Iris pigment epithelial cell (primary cell): Measurements from ENCODE around the gene ARHGAP42.

Experiments
- DNase-seq: peaks from one replicate; pipeline ENCODE4 v3.0.0-alpha.2; 2011; ENCODE audit warnings: low read depth

Gene ARHGAP42

GRCh38 chr11:100922121-100922520 is 235.0 kb downstream of the ARHGAP42 start:
- no peak for DNase-seq

- peak; percentile 34 for DNase-seq
Observed at GRCh38 chr11:100923555-100923954, 236.5 kb downstream of the ARHGAP42 start.

DNA sequence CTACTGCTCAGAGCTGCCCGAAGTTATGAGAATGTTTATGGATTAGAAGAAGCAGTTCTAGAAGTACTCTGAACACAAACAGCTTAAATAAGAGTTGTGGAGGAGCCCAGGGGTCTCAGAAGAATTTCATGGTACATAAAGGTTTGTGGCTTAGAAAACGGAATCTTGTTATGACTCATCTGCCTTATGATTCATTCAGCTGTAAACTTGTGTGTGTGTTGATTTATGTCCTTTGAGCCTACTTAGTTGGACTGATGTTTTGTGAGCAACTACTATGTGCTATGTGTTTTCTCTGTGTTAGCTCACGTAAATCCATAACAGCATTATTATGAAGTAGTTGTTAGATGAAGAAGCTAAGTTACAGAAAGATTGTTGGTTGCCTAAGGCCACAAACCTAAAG is 238.8 kb downstream of the ARHGAP42 start:
- peak; percentile 91 for DNase-seq

GRCh38 chr11:100927579-100927978 is 240.5 kb downstream of the ARHGAP42 start:
- DNase-seq: no peak

GRCh38 chr11:100928426-100928825 is 241.3 kb downstream of the ARHGAP42 start:
- DNase-seq: no peak

GRCh38 chr11:100929377-100929776 is 242.3 kb downstream of the ARHGAP42 start:
- DNase-seq: peak; percentile 72

GRCh38 chr11:100930185-100930778 is 243.2 kb downstream of the ARHGAP42 start:
- peak; percentile 71 for DNase-seq

DNA sequence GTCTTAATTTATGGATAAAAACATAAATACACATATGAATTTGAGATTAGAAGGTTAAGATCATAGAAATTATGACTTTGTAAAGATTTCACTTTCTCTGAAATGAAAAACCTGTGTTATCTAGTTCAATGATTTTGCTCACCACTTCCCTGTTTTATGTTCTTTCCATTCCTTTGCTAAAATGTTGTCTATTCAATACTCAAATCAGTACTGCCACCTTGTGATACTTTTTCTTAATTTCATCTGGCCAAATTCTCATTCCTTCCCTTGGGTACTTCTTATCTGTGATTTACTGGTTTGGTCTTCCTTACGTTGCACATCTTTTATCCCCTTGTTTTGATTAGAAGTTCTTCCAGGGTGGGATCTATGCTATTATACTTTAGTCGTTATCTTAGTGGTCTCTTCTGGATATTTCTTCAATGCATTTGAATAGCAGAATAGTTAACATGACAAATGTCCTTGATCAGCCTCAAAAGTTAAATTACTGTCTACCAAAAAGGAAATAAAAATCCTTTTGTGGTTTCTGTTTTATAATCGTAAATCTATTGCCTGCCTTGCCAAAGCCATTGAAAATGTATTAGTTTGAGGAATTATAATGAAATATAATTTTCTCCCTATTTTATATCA is 245.5 kb downstream of the ARHGAP42 start:
- DNase-seq: peak; percentile 50

- no peak for DNase-seq
Observed at GRCh38 chr11:100936781-100937180, 249.7 kb downstream of the ARHGAP42 start.

- no peak for DNase-seq
Observed at GRCh38 chr11:100939571-100939970, 252.5 kb downstream of the ARHGAP42 start.

DNA sequence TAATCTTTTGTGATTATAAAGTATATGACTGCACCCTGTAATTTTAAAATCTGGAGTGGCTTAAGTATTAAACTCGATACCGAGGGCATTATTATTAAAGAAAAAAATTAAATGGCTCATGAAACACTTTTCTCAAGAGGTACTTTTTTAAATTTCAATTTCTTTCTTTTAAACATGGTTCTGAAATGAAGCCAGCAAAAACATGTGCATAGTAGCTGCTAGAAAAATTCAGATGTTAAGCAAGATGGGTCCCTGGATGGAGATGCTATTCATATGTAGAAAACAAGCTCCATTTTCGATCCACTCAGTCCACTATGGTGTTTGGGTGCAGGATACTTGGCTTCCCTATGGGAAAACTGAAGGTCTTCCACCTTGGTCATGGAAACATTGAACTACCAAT is 253.0 kb downstream of the ARHGAP42 start:
- no peak for DNase-seq

- no peak for DNase-seq
Observed at GRCh38 chr11:100941033-100941432, 253.9 kb downstream of the ARHGAP42 start.

- peak; percentile 32 for DNase-seq
Observed at GRCh38 chr11:100942016-100942415, 254.9 kb downstream of the ARHGAP42 start.

- peak; percentile 63 for DNase-seq
Observed at GRCh38 chr11:100948936-100949335, 261.8 kb downstream of the ARHGAP42 start.

- no peak for DNase-seq
Observed at GRCh38 chr11:100949443-100949842, 262.4 kb downstream of the ARHGAP42 start.

DNA sequence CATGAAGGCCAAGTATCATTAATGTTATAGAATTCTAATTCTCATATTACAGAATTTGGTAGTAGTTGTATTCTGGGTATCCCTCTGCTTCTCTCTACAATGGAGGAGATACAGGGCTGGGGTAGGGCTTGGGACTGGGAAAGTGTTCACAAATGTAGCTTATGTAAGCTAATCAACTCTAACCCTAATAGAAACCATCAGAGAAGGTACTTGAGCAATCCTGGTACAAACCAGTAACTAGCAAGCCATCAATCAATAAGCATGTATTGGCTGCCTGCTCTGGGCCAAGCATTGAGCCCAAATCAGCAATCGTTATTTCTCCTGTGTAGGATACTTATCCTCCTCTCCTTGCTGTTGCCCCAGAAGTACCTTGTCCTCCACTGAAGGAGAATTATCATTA is 268.2 kb downstream of the ARHGAP42 start:
- no peak for DNase-seq

DNA sequence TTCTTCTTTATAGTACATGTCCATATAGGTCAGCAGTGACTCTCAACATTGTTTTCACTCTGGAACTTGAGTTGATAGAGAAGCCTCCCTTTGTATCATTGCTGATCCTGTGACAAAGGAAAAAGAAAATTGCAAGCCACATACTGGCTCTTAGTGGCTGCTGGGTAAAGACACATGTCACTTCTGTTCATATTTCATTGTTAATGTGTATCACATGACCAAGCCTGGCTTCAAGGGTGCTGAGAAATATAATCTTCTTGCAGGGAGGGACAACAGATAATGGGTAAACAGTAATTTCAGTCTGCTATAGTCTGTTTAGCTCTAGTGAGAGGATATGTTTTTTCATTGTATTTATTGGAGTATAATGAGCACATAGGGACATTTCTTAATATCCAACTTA is 269.3 kb downstream of the ARHGAP42 start:
- no peak for DNase-seq

DNA sequence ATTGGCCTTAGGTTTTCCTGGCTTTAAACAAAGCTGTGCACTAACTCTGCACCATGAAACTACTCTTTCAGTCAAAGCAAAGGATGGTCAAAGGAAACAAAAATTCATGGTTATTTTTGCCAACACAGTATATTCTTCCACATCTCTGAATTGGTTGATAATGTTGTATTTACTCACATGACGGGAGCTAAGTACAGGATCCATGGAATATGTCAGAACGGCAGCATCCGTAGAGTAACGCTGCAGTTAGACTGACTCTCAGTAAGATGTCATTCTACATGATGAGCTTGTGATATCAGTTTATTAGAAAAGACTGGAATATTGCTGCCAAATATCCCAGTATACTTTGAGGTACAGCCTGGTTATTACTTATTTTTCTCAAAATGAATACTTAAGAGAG is 270.4 kb downstream of the ARHGAP42 start:
- DNase-seq: no peak

- DNase-seq: peak; percentile 28
Observed at GRCh38 chr11:100961633-100962032, 274.5 kb downstream of the ARHGAP42 start.

DNA sequence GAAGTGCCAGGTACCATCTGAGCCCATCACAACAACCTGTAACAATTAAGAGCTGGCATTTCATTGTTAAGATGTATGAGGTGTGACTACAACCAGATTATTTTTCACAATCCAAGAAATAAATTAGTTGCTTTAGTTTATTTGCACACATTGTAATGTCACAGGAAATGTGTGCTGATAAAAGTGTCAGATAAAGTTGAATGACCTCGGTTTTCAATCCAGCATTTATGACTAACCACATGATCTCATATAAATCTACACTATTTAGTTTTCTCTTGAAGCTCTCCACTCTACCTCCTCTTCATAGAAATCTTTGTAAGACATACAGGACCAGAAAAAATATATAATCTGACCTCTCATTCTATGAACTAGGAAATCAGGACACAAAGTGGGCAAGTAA is 276.3 kb downstream of the ARHGAP42 start:
- peak; percentile 25 for DNase-seq

DNA sequence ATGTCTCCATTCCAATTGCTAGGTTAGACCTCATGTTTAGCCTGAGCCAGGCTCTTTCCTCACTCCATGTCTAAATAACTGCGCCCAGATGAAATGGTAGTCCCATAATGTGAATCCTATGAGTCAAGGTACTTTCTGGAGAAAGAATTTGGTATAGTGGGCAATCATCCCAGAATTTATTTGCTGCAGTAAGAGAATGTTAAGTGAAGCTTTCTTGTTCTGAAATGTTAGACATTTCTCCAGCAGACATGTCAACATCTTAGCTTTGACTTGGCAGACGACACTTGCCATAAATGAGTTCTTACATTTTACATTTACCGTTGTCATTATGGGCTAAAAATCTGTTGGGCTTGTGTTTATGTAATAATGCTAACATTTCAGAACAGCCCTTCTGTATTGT is 277.3 kb downstream of the ARHGAP42 start:
- peak; percentile 83 for DNase-seq

DNA sequence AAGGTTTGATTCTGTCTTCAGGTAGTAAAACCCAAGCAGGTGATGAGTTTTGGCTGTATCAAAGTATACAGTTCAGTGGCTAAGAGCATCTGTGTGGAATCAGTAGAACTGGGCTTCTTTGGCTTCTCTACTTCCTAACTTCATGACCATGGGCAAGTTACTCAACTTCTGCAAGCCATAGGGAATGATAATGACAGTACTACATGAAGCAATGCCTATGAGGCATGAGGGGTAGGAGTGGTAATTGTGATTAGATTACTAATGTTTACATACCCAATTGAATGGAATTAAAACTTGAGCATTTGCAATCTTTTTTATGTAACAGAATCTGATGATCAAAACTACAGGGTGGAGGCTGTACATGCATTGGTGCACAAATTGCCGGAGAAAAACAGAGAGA is 278.3 kb downstream of the ARHGAP42 start:
- no peak for DNase-seq

GRCh38 chr11:100966366-100966765 is 279.3 kb downstream of the ARHGAP42 start:
- no peak for DNase-seq

GRCh38 chr11:100969008-100969407 is 281.9 kb downstream of the ARHGAP42 start:
- DNase-seq: no peak
